ENCODE results near the gene SCP2. TPM values are rescaled to one million over a fixed set of nuclear protein-coding genes. Genes with fewer than 3 reads are reported as not detected.

SCP2 gene
- total RNA-seq, 1 donor from 2014 or later: 61.9 TPM

GRCh38 chr1:53038566-53038965, 111.5 kb downstream of the SCP2 start:
- no peak overlapping the region for H3K4me3 ChIP-seq
- H3K27ac ChIP-seq: no peak overlapping the region
- intact Hi-C loops (cut with DNase I): no loop called here
- TF ChIP-seq POLR2A (IDR thresholded peaks at IDR 0.05): no peak
- no peak for TF ChIP-seq POLR2AphosphoS5 (IDR thresholded peaks at IDR 0.05; ENCODE audit: insufficient read depth in 1 of 2, low read depth in 1 of 2)
- TF ChIP-seq CTCF (IDR thresholded peaks at IDR 0.05): no peak
- peaks cover 0 to 21% of the 10 kb centered on the region in 2 donors for H3K36me3 ChIP-seq
- H3K27me3 ChIP-seq: no peaks in the 10 kb centered on the region
- DNase-seq (ENCODE audit: extremely low spot score in 2 of 2): no peak
- H3K4me1 ChIP-seq: no peaks in the 10 kb centered on the region
- no peaks in the 10 kb centered on the region for H3K9me3 ChIP-seq

DNA sequence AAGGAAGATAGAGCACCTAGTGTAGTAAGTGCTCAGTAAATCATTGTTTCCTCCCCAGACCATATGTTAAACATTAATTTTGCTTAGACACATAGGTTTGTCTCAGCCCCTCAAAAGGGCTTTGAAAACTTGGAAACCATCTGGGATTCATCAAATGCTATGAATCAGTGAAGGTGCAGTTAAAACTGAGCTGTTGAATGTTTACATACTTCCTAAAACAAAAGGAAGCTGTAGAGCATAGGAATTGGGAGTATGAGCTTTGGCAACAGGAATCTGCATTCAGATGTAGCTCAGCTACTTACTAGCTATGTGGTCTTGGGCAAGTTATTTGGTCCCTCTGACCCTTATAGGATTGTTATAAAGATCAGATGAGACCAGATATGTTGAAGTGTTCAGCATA, 116.2 kb downstream of the SCP2 start:
- Histone ChIP-seq H3K9me3 (no peaks in the 10 kb centered on the region), H3K4me3 (no peak overlapping the region), H3K27ac (no peak overlapping the region), H3K36me3 (peaks cover 0 to 25% of the 10 kb centered on the region in 2 donors), H3K27me3 (no peaks in the 10 kb centered on the region), H3K4me1 (peaks cover 6% of the 10 kb centered on the region)
- no peak for DNase-seq (ENCODE audit: extremely low spot score in 2 of 2)
- intact Hi-C loops (cut with DNase I): no loop called here
- TF ChIP-seq POLR2AphosphoS5 (IDR thresholded peaks at IDR 0.05; ENCODE audit: insufficient read depth in 1 of 2, low read depth in 1 of 2): no peak
- TF ChIP-seq POLR2A (IDR thresholded peaks at IDR 0.05): no peak
- no peak for TF ChIP-seq CTCF (IDR thresholded peaks at IDR 0.05)

DNA sequence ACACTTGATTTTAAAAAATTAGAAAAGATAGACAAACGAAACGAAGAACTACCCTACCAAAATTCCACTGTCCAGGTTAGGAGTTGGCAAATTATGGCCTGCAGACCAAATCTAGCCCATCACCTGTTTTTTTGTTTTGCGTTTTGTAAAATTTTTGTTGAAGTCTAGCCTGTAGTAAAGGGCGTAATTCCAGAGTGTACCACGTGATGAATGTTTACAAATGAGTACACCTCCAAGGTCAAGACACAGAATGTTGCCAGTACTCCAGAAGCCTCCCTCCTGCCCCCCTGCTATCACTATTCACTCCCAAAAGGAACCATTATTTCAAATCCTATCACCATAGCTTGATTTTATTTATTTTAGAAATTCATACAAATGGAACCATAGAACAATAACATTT, 117.8 kb downstream of the SCP2 start:
- TF ChIP-seq CTCF (IDR thresholded peaks at IDR 0.05) (no peak), POLR2AphosphoS5 (IDR thresholded peaks at IDR 0.05; ENCODE audit: insufficient read depth in 1 of 2, low read depth in 1 of 2) (no peak), POLR2A (IDR thresholded peaks at IDR 0.05) (no peak)
- H3K4me3 ChIP-seq: no peak overlapping the region
- peaks cover 8% of the 10 kb centered on the region for H3K4me1 ChIP-seq

DNA sequence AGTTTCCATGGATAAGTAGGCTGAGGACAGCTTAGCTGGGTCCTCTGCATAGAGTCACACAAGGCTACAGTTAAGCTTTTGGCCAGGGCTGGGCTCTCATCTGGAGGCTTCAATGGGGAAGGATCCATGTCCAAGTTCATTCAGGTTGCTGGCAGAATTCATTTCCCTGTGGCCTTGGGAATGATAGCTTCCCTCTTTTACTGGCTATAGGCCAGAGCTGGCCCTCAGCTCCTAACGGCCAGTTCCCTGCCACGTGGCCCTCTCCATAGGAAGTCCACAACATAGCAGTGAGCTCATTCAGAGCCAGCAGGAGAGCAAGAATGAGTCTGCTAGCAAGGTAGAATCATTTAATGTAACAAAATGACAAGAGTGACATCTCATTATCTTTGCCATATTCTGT, 119.9 kb downstream of the SCP2 start:
- Histone ChIP-seq H3K4me1 (peaks cover 17% of the 10 kb centered on the region), H3K27ac (no peak overlapping the region), H3K4me3 (no peak overlapping the region), H3K27me3 (no peaks in the 10 kb centered on the region), H3K9me3 (no peaks in the 10 kb centered on the region), H3K36me3 (peaks cover 0 to 19% of the 10 kb centered on the region in 2 donors)
- TF ChIP-seq POLR2AphosphoS5 (IDR thresholded peaks at IDR 0.05; ENCODE audit: insufficient read depth in 1 of 2, low read depth in 1 of 2) (no peak), CTCF (IDR thresholded peaks at IDR 0.05) (no peak), POLR2A (IDR thresholded peaks at IDR 0.05) (no peak)
- intact Hi-C loops (cut with DNase I): no loop called here
- no peak for DNase-seq (ENCODE audit: extremely low spot score in 2 of 2)

More for the DNA sequence above, 117.8 kb downstream of the SCP2 start:
- Histone ChIP-seq H3K27me3 (no peaks in the 10 kb centered on the region), H3K36me3 (peaks cover 0 to 22% of the 10 kb centered on the region in 2 donors), H3K9me3 (no peaks in the 10 kb centered on the region), H3K27ac (no peak overlapping the region)
- intact Hi-C loops (cut with DNase I): no loop called here
- DNase-seq (ENCODE audit: extremely low spot score in 2 of 2): no peak

DNA sequence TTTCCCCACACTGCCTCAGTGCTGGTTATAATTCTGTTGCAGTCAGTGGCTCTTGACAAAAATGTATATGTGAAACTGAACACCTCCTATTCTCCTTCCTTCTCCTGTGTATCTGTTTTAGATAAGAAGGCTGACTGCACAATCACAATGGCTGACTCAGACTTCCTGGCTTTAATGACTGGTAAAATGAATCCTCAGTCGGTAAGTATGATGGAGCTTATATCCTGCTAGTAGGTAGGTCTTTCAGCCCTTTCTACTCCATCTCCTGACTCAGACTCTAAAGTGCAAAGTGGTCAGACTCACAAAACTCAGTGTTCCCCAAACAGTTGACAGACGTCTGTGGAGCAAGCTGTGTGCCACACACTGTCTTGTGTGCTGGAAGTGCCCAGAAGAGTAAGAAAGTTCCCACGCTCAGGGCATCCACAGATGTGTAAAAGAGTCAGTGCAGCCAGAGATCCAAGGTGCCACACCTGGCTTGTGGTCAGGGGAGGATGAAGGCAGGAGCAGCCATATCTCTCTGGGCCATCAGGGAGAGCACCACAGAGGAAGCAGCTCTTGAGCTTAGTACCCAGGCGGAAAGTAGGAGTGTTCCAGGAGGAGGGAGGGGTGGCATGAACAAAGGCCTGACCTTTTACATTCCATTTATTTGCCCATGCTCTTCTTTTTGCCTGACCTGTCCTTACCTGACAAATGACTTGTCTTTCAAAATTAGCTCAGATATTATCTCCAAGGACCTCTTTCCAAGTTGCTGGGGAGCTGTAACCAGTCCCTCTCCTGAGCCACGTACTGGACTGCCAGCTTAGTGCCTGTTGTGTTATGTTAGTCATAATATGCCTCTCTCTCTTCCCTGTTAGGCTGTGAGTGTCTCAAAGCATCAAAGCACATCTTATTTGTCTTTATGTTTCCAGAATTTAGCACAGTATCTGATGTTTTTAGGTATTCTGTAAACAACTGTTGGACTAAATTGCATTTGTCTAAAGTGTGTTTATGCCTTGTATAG, 121.0 kb downstream of the SCP2 start:
- no peak for DNase-seq (ENCODE audit: extremely low spot score in 2 of 2)
- TF ChIP-seq POLR2AphosphoS5 (IDR thresholded peaks at IDR 0.05; ENCODE audit: insufficient read depth in 1 of 2, low read depth in 1 of 2): no peak
- TF ChIP-seq CTCF (IDR thresholded peaks at IDR 0.05): no peak
- no peak for TF ChIP-seq POLR2A (IDR thresholded peaks at IDR 0.05)
- intact Hi-C loops (cut with DNase I): no loop called here
- H3K9me3 ChIP-seq: no peaks in the 10 kb centered on the region
- H3K36me3 ChIP-seq: peaks cover 0 to 19% of the 10 kb centered on the region in 2 donors
- peaks cover 17% of the 10 kb centered on the region for H3K4me1 ChIP-seq
- no peaks in the 10 kb centered on the region for H3K27me3 ChIP-seq
- no peak overlapping the region for H3K27ac ChIP-seq
- no peak overlapping the region for H3K4me3 ChIP-seq
